NCI-H2107 treated with DMSO at 0.1 percent for 48 hours (cell line): ENCODE results near the gene FXYD3.

ENCODE experiments used
- DNase-seq: peaks from one replicate; lab custom pipeline; 2025; ENCODE audit not compliant: unreplicated experiment; lab: John Stamatoyannopoulos, UW

FXYD3 gene

GRCh38 chr19:35115177-35115951 lies at the start of gene FXYD3:
FXYD3 (plus strand) TSS chr19:35115823; CDS start chr19:35119377, 3,554 bp downstream.
- no peak for DNase-seq

- DNase-seq = no peak
Observed at GRCh38 chr19:35066121-35066520, 49.5 kb upstream of the FXYD3 start.

- DNase-seq = peak; percentile 48
Observed at GRCh38 chr19:35066691-35067563, 48.7 kb upstream of the FXYD3 start.

- no peak for DNase-seq
Observed at GRCh38 chr19:35068941-35069634, 46.5 kb upstream of the FXYD3 start.

GRCh38 chr19:35069696-35070095 lies 45.9 kb upstream of the FXYD3 start:
- no peak for DNase-seq

GRCh38 chr19:35070471-35070870 lies 45.2 kb upstream of the FXYD3 start:
- DNase-seq = no peak

GRCh38 chr19:35073516-35073915 lies 42.1 kb upstream of the FXYD3 start:
- no peak for DNase-seq

GRCh38 chr19:35073941-35074340 lies 41.7 kb upstream of the FXYD3 start:
- DNase-seq = no peak

- DNase-seq = no peak
Observed at GRCh38 chr19:35074426-35075201, 41.0 kb upstream of the FXYD3 start.

GRCh38 chr19:35075202-35076025 lies 40.2 kb upstream of the FXYD3 start:
- DNase-seq = no peak

- DNase-seq = no peak
Observed at GRCh38 chr19:35076026-35076370, 39.6 kb upstream of the FXYD3 start.

- no peak for DNase-seq
Observed at GRCh38 chr19:35076657-35077056, 39.0 kb upstream of the FXYD3 start.

- no peak for DNase-seq
Observed at GRCh38 chr19:35077411-35078223, 38.0 kb upstream of the FXYD3 start.

GRCh38 chr19:35079826-35080225 lies 35.8 kb upstream of the FXYD3 start:
- DNase-seq = no peak

GRCh38 chr19:35080613-35081170 lies 34.9 kb upstream of the FXYD3 start:
- DNase-seq = no peak

GRCh38 chr19:35081201-35081600 lies 34.4 kb upstream of the FXYD3 start:
- no peak for DNase-seq

- no peak for DNase-seq
Observed at GRCh38 chr19:35083691-35084508, 31.7 kb upstream of the FXYD3 start.

- DNase-seq = no peak
Observed at GRCh38 chr19:35084509-35084762, 31.2 kb upstream of the FXYD3 start.
